SIG-M5 (cell line): ENCODE measurements around the gene CABP7.

ENCODE experiments used
- DNase-seq: peaks from one replicate; lab custom pipeline; 2025; lab: John Stamatoyannopoulos, UW

The CABP7 gene

GRCh38 chr22:29773233-29773632 is 53.4 kb downstream of the CABP7 start:
- no peak for DNase-seq

DNA sequence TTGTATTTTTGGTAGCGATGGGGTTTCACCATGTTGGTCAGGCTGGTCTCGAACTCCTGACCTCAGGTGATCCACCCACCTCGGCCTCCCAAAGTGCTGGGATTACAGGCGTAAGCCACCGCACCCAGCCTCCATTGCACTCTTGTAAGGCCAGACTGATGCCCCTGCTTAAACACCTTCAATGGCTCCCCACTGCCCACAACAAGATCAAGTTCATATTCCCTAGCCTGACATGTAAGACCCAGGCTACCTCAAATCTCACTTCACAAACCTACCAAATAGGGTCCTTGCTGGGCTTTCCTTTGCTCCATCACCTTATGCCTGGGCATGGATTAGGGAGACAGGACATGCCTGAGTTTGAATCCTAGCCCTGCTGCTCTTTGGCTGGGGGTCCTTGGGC is 60.4 kb downstream of the CABP7 start:
- DNase-seq, result no peak

DNA sequence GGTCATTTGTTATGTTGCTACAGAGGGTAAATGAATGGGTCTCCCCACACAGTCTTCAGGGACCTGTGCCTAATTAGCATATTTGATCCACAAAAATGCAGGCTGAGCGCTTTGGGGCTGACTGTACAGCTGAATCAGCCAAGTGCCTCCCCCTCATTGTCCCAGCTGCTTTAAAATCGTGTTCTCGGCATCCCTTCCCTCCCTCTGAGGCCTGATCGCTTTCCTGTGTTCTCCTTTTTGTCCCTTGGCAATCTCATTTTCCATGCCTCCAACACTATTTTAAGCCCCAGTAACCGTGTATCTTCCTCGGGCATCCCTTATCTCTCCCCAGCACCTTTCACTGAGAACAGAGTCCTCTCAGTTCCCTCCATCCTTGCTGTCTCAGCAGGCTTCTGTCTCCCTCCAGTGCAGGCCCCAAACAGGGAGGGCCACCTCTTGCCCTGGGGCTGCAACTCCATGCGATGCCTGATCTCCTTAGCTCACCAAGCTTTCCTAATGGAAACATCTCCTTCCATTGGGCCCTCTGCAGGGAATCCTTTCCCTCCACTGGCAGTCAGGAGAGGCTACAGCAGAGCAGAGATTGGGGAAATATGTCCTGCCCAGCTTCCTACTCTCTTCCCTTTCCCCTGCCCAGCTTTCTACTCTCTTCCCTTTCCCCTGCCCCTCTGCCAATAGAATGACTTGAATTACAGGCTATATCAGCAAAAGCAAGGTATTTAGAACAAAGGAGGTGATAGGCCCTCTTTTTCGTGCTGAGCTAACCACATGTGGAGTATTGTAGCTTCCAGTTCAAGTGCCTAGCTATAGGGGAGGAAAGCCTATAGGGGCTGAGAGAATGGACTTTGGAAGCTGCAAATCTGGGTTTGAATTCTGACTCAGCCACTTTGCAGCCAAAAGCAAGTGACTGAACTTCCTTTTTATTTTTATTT is 61.2 kb downstream of the CABP7 start:
- DNase-seq, result no peak
